ENCODE results near the gene CXXC5. TPM values are rescaled to one million over a fixed set of nuclear protein-coding genes. Genes with fewer than 3 reads are reported as not detected.
A peak's percentile ranks its signal among the peaks of the same experiment; 100 is the strongest.

Gene CXXC5
- total and polyA plus RNA-seq, 2 of the 4 experiments (the other 2 are of a cell fraction), result 24.9 to 35.7 TPM

GRCh38 chr5:139666551-139666950, 18.4 kb downstream of the CXXC5 start:
- Histone ChIP-seq H3K36me3 (ENCODE audit: control insufficient read depth, insufficient read depth, low read length) (peaks cover 3% of the 10 kb centered on the region; the same call in 1 of the 2 replicates), H3K4me1 (ENCODE audit: control insufficient read depth, insufficient read depth, low read length) (peaks cover 27% of the 10 kb centered on the region), H3K9me1 (ENCODE audit: insufficient read depth, low read length) (peaks cover 27% of the 10 kb centered on the region), H2BK120ac (ENCODE audit: low read depth, low read length) (no peak overlapping the region), H3K4me3 (ENCODE audit: insufficient read depth, low read depth, low read length) (no peak overlapping the region), H3K23ac (ENCODE audit: low read depth, low read length) (peak overlapping the region; percentile 26), H2BK15ac (ENCODE audit: low read depth, low read length) (no peak overlapping the region), H3K79me1 (ENCODE audit: low read depth in 1 of 2, low read length in 2 of 2) (peaks cover 40 to 93% of the 10 kb centered on the region in 2 experiments), H3K4ac (ENCODE audit: low read depth, low read length) (peak overlapping the region; percentile 89), H3K18ac (ENCODE audit: low read depth, low read length) (no peak overlapping the region), H2BK5ac (ENCODE audit: low read depth, low read length, poor library complexity, severe bottlenecking) (no peak overlapping the region), H3K4me2 (ENCODE audit: low read depth, low read length) (no peak overlapping the region), H4K8ac (ENCODE audit: low read depth in 2 of 2, low read length in 2 of 2) (no peak overlapping the region), H3K9ac (ENCODE audit: low read depth, low read length) (no peak overlapping the region), H3K56ac (ENCODE audit: extremely low read depth, insufficient read depth, low read length) (no peak overlapping the region), H2AK9ac (replicated peaks; ENCODE audit: low read depth, low read length, poor library complexity) (peak overlapping the region; percentile 88), H4K91ac (ENCODE audit: insufficient read depth, low read depth, low read length) (peak overlapping the region; percentile 9; the same call in 1 of the 2 replicates), H4K5ac (ENCODE audit: low read depth, low read length) (no peak overlapping the region), H2AFZ (replicated peaks; ENCODE audit: low read length, poor library complexity) (no peak overlapping the region), H4K20me1 (ENCODE audit: insufficient read depth, low read length) (peaks cover 4% of the 10 kb centered on the region; the same call in 1 of the 2 replicates), H3K27ac (ENCODE audit: insufficient read depth, low read length) (no peak overlapping the region), H2AK5ac (ENCODE audit: low read depth, low read length) (peak overlapping the region; percentile 36), H2BK20ac (ENCODE audit: low read depth, low read length) (no peak overlapping the region), H3K9me3 (ENCODE audit: control insufficient read depth, insufficient read depth, low read length) (no peaks in the 10 kb centered on the region), H3K27me3 (ENCODE audit: control insufficient read depth, insufficient read depth, low read length) (no peaks in the 10 kb centered on the region), H3K14ac (replicated peaks; ENCODE audit: low read depth, low read length) (no peak overlapping the region)
- in situ Hi-C loops (cut with MboI; ENCODE audit: low sequenced_read_pairs) (no loop called here), dilution Hi-C loops (cut with HindIII; ENCODE audit: low sequenced_read_pairs, unreplicated experiment) (no loop called here), intact Hi-C loops (cut with micrococcal nuclease) (no loop called here)
- ChIA-PET CTCF (no interaction called here), POLR2A (ENCODE audit: unreplicated experiment) (no interaction called here)
- DNase-seq (no peak), ATAC-seq (ENCODE audit: low read depth) (no peak)
- BruUV-seq (replicated peaks), result no TSS peak
- 97% methylated on average over 5 of the region's 7 CpGs; no CpG with 5 or more reads in 1 of the 2 experiments for WGBS, 2 experiments (ENCODE audit: extremely low coverage in 2 of 2, insufficient read length in 1 of 2)
- TF ChIP-seq SMC3 (IDR thresholded peaks at IDR 0.05; ENCODE audit: low read depth, low read length), result no peak
- TF ChIP-seq CEBPB (IDR thresholded peaks at IDR 0.05; ENCODE audit: low read depth, low read length), result no peak
- TF ChIP-seq MXI1 (IDR thresholded peaks at IDR 0.05; ENCODE audit: borderline replicate concordance, low read depth, low read length), result no peak
- TF ChIP-seq POLR2A (IDR thresholded peaks at IDR 0.05; ENCODE audit: low read depth, low read length), result no peak
- no peak for TF ChIP-seq FOS (IDR thresholded peaks at IDR 0.05; ENCODE audit: low read depth, low read length)

Data from IMR-90 (cell line).